Esophagus muscularis mucosa (tissue), 4 donors: ENCODE data around the gene TLDC2. TPM values are rescaled to one million over a fixed set of nuclear protein-coding genes. Genes with fewer than 3 reads are reported as not detected.

Experiments
- DNase-seq: peaks from one replicate; pipeline ENCODE4 v3.0.0-alpha.2; 2017; ENCODE audit errors: extremely low spot score
- H3K27ac ChIP-seq, 4 donors: fragments of 200-600 bp; sonication (generic); replicated peaks in 1 of 4; 1 replicate in 3 of 4; 2 replicates in 1 of 4; pipeline ENCODE4 v1.5.1; 2016 to 2019; ENCODE audit warnings: mild to moderate bottlenecking in 1 of 4
- H3K27me3 ChIP-seq, 4 donors: fragments of 200-600 bp; sonication (generic); one replicate each; pipeline versions ENCODE4 v1.5.1 to v1.6.0; 2016 to 2019
- H3K36me3 ChIP-seq, 4 donors: fragments of 200-600 bp; sonication (generic); one replicate each; pipeline ENCODE4 v1.5.1; 2016 to 2019
- H3K4me1 ChIP-seq, 4 donors: fragments of 200-600 bp; sonication (generic); one replicate each; pipeline ENCODE4 v1.5.1; 2016 to 2019
- H3K4me3 ChIP-seq, 4 donors: fragments of 200-600 bp; sonication (generic); 1 replicate in 2 of 4; 2 replicates in 2 of 4; pipeline ENCODE4 v1.5.1; 2016 to 2019; ENCODE audit warnings: mild to moderate bottlenecking in 4 of 4, moderate library complexity in 1 of 4
- H3K9me3 ChIP-seq, 4 donors: fragments of 200-600 bp; sonication (generic); 1 replicate in 3 of 4; 2 replicates in 1 of 4; pipeline ENCODE4 v1.5.1; 2016 to 2019
- EP300 ChIP-seq: sonication (generic); formaldehyde crosslinking; IDR thresholded peaks from one replicate; pipeline ENCODE4 v1.6.1; 2017; ENCODE audit warnings: antibody characterized with exemption
- POLR2A ChIP-seq: fragments of 450-650 bp; IDR thresholded peaks from one replicate; pipeline ENCODE4 v1.6.1; 2017; ENCODE audit warnings: antibody characterized with exemption, moderate library complexity, mild to moderate bottlenecking, low read depth
- POLR2AphosphoS5 ChIP-seq, 2 donors: sonication (generic); formaldehyde crosslinking; IDR thresholded peaks; one replicate each; pipeline ENCODE4 v1.6.1; 2017; ENCODE audit warnings: antibody characterized with exemption in 2 of 2
- WGBS: methylation state at CpG from one replicate; pipeline ENCODE4 v1.1.5; 2018; 5-methylcytosine and 5-hydroxymethylcytosine counted together
- intact Hi-C: fragments of 100-400 bp; cut with DNase I; formaldehyde crosslinking; loops from one replicate; pipeline ENCODE4 v1.15.1; 2023
- total RNA-seq, 4 donors: library from RNA; depleted of rRNA; stranded (reverse); fragments of >200 nt; gene quantifications; one replicate each; pipeline versions ENCODE4 v1.1.0 to v1.2.1, GENCODE V29; 2016
- TF ChIP-seq, protein P1 (sequence below), 3 experiments: fragments of 200-600 bp in 2 of 3; fragments of 450-650 bp in 1 of 3; sonication (generic) in 2 of 3; IDR thresholded peaks; one replicate each; pipeline ENCODE4 v1.5.1; 2017 to 2019; ENCODE audit warnings: antibody characterized with exemption in 3 of 3, mild to moderate bottlenecking in 2 of 3, moderate library complexity in 1 of 3

TLDC2 gene
- total RNA-seq, 4 donors from 2014 or later, result 0.34 to 0.66 (median 0.42) TPM; not detected in 1

DNA sequence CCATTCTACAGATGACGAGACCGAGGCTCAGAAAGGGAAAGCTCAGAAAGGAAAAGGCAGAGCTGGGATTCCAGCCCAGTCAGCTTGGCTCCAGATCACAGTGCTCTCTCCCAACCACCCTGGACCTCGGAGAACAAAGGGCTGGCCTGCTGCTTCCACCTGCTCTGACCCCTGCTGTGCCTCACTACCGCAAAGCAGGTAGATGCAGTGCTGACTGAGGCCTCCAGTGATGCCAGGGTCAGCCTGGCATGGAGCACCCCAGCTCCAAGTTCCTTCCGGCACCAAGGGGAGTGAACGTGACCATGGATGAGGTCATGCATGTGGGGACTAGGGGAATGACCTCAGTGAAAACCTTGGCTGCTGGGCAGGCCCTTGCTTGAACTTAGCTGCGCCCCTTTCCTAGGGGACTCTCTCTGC, 20.7 kb upstream of the TLDC2 start:
- TF ChIP-seq POLR2A (no peak), POLR2AphosphoS5 (IDR thresholded peaks at IDR 0.05) (no peak), EP300 (no peak)
- TF ChIP-seq, protein P1, sequence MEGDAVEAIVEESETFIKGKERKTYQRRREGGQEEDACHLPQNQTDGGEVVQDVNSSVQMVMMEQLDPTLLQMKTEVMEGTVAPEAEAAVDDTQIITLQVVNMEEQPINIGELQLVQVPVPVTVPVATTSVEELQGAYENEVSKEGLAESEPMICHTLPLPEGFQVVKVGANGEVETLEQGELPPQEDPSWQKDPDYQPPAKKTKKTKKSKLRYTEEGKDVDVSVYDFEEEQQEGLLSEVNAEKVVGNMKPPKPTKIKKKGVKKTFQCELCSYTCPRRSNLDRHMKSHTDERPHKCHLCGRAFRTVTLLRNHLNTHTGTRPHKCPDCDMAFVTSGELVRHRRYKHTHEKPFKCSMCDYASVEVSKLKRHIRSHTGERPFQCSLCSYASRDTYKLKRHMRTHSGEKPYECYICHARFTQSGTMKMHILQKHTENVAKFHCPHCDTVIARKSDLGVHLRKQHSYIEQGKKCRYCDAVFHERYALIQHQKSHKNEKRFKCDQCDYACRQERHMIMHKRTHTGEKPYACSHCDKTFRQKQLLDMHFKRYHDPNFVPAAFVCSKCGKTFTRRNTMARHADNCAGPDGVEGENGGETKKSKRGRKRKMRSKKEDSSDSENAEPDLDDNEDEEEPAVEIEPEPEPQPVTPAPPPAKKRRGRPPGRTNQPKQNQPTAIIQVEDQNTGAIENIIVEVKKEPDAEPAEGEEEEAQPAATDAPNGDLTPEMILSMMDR (IDR thresholded peaks at IDR 0.05), result no peak
- 59% methylated on average over 7 of the region's 7 CpGs for WGBS
- peaks cover 0 to 2% (median 0%) of the 10 kb centered on the region in 4 donors for H3K9me3 ChIP-seq
- H3K27me3 ChIP-seq, result no peaks in the 10 kb centered on the region
- intact Hi-C loops, result no loop called here
- DNase-seq, result no peak
- peak overlapping the region; percentile 90 to 96 (median 95) for H3K27ac ChIP-seq
- peaks cover 0 to 3% (median 0%) of the 10 kb centered on the region in 4 donors for H3K36me3 ChIP-seq
- H3K4me3 ChIP-seq, result no peak overlapping the region
- peaks cover 82 to 97% (median 91%) of the 10 kb centered on the region in 4 donors for H3K4me1 ChIP-seq

- no peaks in the 10 kb centered on the region for H3K27me3 ChIP-seq
- peaks cover 91 to 100% (median 99%) of the 10 kb centered on the region in 4 donors for H3K4me1 ChIP-seq
- DNase-seq, result no peak
- TF ChIP-seq POLR2AphosphoS5 (IDR thresholded peaks at IDR 0.05) (no peak), POLR2A (no peak), EP300 (no peak)
- TF ChIP-seq, protein P1 (IDR thresholded peaks at IDR 0.05), result no peak
- 35% methylated on average over 3 of the region's 3 CpGs for WGBS
- peak overlapping the region; percentile 90 to 96 (median 95) for H3K27ac ChIP-seq
- H3K9me3 ChIP-seq, result no peaks in the 10 kb centered on the region
- peaks cover 0 to 3% (median 0%) of the 10 kb centered on the region in 4 donors for H3K36me3 ChIP-seq
- intact Hi-C loops, result no loop called here
- H3K4me3 ChIP-seq, result peak overlapping the region in 1 of 4 donors; percentile 4
Measured at GRCh38 chr20:36856195-36856594, 19.7 kb upstream of the TLDC2 start.

GRCh38 chr20:36856691-36857635, 19.0 kb upstream of the TLDC2 start:
- no peak for TF ChIP-seq EP300
- TF ChIP-seq POLR2A, result no peak
- peak; percentile 21 to 54 for TF ChIP-seq POLR2AphosphoS5 (IDR thresholded peaks at IDR 0.05)
- TF ChIP-seq, protein P1 (IDR thresholded peaks at IDR 0.05), result no peak
- Histone ChIP-seq H3K4me1 (peaks cover 94 to 100% (median 99%) of the 10 kb centered on the region in 4 donors), H3K9me3 (no peaks in the 10 kb centered on the region), H3K4me3 (peak overlapping the region in 1 of 4 donors; percentile 4), H3K27me3 (no peaks in the 10 kb centered on the region), H3K27ac (peak overlapping the region; percentile 94 to 96 (median 95)), H3K36me3 (peaks cover 0 to 3% (median 0%) of the 10 kb centered on the region in 4 donors)
- no peak for DNase-seq
- 53% methylated on average over 13 of the region's 17 CpGs for WGBS
- intact Hi-C loops, result no loop called here

DNA sequence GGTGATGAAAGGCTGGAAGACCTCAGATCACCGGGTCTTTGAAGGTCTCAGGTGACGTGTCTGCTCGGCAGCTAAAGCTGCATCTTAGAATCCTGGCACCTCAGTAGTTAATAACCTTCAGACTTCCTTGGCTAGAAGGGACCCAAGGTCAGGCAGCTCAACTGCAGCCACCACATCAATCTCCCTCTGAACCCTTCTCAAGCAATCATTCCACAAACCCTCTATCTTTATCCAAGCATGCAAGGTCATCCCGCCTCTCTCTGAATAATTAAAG, 16.7 kb upstream of the TLDC2 start:
- peak overlapping the region; percentile 94 to 96 (median 94) for H3K27ac ChIP-seq
- H3K9me3 ChIP-seq, result no peaks in the 10 kb centered on the region
- WGBS, result 79% methylated on average over 3 of the region's 4 CpGs
- peaks cover 74 to 89% (median 86%) of the 10 kb centered on the region in 4 donors for H3K4me1 ChIP-seq
- no peaks in the 10 kb centered on the region for H3K36me3 ChIP-seq
- TF ChIP-seq EP300, result no peak
- no peak for TF ChIP-seq POLR2AphosphoS5 (IDR thresholded peaks at IDR 0.05)
- TF ChIP-seq, protein P1 (IDR thresholded peaks at IDR 0.05), result no peak
- no peak for TF ChIP-seq POLR2A
- H3K4me3 ChIP-seq, result no peak overlapping the region
- no peak for DNase-seq
- H3K27me3 ChIP-seq, result no peaks in the 10 kb centered on the region
- intact Hi-C loops, result no loop called here
